GM19043 (cell line): ENCODE results near the gene EIF4E3.

ENCODE experiments used
- ATAC-seq: cut with Tn5 transposase; IDR thresholded peaks from one replicate; pipeline ENCODE4 v1.9.1; 2021; ENCODE audit warnings: low read depth; ENCODE audit not compliant: unreplicated experiment

EIF4E3 gene

DNA sequence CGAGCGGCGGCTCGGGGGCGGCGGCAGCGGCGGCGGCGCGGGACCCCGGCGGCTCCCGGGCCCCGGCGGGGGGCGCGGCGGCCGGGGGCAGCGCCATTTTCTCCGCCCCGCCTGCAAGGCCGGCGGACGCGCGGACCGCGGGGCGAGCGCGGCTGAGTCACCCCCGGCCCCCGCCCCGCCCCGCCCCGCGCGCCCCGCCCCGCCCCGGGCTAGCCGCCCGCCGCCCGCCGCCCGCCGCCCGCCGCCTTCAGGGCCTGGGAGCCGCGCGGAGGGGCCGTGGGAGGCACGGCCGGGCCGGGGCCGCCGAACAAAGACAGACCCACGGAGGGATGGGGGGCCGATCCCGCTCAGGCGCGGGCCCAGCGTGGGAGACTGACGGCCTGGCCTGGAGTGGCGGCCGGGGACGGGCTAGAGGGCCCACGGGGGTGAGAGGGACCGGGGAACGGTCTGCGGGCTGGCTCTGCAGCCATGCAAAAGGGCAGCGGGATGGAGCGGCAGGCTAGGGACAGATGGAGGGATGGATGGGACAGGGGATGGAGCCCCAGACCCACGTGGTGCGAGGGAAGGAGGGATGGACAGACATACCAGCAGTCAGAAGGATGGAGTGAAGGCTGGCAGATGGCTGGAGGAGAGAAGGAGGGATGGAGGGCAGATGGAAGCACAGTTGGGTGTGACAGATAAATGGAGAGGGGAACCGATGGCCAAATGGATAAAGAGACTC is at the start of gene EIF4E3:
EIF4E3 (minus strand) TSS at position 132 of the 721 bp plus-strand sequence; CDS start at position 97, 35 bp downstream.
- peak; percentile 52 for ATAC-seq

DNA sequence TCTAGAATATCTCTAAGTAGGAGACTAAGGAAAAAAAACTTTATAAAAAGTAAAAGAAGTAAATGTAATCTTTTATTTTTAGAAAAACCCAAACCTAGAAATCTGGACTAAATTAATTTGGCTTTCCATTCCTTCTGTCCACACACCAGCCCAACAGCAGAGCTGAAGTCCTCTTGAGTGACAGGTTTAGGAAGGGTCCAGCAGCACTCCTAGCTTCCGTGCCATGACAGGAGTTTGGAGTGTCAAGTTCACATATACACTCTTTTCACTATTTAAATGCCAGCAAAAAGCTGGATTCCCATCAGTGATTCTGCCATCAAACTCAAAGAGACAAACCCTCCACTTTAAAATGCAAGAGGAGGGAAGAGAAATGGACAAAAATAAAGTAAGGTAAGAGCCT is 46.7 kb upstream of the EIF4E3 start:
- ATAC-seq, result no peak

- no peak for ATAC-seq
Measured at GRCh38 chr3:71771126-71771525, 45.9 kb upstream of the EIF4E3 start.

DNA sequence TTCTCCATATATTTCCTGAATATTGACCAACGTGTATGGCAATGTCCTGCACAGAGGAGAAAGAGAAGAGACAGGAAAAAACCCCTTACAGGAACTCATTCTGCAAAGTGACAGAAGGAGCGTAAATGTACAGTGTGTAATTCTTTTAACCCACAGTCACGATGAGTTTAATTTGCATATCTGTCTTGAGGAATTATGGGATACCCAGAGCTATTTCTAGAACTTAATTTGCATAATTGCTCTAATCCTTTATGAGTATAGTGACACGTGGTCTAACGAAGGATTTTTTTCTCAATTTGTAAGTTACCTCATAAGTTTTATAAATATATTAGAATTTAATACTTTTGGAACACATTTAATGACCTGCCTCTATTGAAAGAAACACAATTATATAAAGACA is 38.2 kb upstream of the EIF4E3 start:
- no peak for ATAC-seq

- ATAC-seq, result no peak
Measured at GRCh38 chr3:71760140-71760539, 34.9 kb upstream of the EIF4E3 start.

DNA sequence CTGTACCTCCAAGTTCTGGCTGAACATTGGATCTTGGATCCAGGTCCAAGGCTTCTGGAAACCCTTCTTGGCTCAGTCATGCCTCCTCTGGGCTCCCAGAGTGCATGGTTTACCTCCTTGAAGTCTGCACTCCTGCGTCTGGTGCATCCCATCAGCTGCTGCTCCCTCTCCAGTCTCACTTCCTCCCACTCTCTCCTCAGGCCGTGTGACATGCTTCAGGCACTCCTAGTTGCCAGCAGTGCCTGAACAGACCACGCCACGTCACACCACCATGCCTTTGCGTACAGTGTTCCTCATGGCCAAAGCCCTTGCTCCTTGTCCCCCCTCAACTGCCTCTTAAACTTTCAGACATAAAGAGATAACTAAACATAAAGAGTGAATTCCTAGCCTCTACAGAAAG is 34.2 kb upstream of the EIF4E3 start:
- ATAC-seq, result no peak

DNA sequence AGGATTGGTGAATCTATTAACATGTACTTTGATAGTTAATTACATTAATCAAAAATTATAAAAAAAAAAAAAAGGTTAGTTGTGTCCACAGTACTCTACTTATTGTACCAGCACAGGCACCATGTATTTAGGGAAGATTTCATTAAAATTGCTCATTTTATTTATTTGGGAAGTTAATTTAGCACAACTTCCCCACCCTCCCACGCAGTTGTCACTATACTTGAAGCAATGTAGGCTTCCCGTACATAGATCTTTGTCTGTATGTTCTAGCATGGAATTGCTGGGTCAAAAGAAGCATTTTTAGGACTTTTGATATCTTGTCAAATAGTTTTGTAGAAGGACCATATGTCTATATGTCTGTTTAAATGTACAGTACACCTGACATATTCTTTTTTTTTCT is 32.9 kb upstream of the EIF4E3 start:
- no peak for ATAC-seq

- no peak for ATAC-seq
Measured at GRCh38 chr3:71754610-71755253, 29.5 kb upstream of the EIF4E3 start.

DNA sequence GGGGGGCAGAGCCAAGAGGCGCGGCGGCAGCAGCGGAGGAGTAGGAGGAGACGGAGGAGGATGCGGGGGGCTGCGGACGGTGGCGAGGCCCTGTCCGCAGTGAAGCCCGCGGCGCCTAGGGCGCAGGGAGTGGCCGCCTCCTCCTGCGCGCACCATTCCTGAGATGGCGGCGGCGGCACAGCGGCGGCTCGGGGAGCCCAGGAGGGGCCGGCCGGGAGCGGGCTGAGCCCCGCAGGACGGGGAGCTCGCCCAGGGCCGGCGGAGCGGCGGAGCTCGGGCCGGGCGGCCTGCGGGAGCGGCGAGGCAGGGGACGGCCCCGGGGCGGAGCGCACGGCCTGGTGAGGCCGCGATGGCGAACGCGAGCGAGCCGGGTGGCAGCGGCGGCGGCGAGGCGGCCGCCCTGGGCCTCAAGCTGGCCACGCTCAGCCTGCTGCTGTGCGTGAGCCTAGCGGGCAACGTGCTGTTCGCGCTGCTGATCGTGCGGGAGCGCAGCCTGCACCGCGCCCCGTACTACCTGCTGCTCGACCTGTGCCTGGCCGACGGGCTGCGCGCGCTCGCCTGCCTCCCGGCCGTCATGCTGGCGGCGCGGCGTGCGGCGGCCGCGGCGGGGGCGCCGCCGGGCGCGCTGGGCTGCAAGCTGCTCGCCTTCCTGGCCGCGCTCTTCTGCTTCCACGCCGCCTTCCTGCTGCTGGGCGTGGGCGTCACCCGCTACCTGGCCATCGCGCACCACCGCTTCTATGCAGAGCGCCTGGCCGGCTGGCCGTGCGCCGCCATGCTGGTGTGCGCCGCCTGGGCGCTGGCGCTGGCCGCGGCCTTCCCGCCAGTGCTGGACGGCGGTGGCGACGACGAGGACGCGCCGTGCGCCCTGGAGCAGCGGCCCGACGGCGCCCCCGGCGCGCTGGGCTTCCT is 28.8 kb upstream of the EIF4E3 start, which contains the start of gene GPR27:
GPR27 (plus strand) TSS at position 155 of the 909 bp plus-strand sequence; CDS start at position 350, 195 bp downstream.
- no peak for ATAC-seq

- no peak for ATAC-seq
Measured at GRCh38 chr3:71752831-71753700, 27.9 kb upstream of the EIF4E3 start.

DNA sequence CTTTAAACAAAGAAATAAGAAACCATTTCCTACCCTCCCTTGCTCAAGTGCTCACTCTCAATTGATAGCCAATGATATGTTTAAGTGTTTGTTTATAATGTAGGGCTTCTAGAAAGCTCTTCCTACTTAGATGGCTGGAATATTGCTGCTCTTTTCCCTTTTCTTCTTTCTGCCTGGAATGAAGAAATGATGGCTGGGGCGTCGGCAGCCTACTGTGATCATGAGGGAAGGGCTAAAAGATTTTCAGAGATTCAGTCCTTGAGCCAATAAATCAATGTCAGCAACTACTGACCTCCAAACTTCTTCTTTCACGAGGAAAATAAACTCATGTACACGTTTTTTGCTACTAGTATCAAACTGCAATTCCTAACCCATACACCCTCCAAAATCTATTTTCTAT is 26.4 kb upstream of the EIF4E3 start:
- ATAC-seq, result no peak

DNA sequence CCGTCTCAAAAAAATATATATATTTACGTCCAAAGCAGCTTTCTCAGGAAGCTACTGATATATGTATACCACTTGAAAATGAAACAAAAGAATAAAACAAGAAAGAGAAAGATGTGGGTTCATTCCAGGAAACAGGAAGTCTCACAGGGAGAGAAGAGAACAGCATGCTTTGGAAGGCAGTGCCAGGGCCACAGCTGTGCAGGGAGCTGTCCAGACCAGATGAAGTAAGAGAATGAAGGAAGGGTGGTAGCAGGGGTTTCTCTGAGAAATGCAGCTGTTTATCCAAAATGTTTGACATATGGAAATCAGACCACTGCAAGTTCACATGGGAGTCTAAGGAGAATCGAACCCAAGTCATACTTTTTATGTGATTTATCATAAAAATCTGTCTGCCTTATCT is 19.5 kb upstream of the EIF4E3 start:
- ATAC-seq, result no peak

- ATAC-seq, result no peak
Measured at GRCh38 chr3:71742621-71743020, 17.4 kb upstream of the EIF4E3 start.

GRCh38 chr3:71734881-71735280 is 9.7 kb upstream of the EIF4E3 start:
- ATAC-seq, result no peak

DNA sequence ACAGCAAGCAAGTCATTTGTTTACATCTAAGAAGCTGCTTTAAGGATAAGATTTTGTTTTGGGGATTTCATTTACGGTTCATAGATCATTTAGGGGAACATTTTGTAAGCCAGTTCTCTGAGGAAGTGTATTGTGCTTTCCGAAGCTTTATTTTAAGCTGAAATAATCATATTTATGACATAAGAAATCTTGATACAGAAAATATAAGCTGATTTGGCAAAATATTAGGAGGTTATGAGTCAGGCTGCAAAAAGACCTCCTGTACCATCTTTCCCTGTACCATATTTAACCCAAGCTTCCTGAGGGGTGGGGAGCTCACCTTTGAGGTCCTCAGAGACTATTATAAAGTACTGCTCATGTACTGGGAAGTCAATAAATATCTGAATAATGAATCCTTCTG is 8.1 kb upstream of the EIF4E3 start:
- ATAC-seq, result no peak

DNA sequence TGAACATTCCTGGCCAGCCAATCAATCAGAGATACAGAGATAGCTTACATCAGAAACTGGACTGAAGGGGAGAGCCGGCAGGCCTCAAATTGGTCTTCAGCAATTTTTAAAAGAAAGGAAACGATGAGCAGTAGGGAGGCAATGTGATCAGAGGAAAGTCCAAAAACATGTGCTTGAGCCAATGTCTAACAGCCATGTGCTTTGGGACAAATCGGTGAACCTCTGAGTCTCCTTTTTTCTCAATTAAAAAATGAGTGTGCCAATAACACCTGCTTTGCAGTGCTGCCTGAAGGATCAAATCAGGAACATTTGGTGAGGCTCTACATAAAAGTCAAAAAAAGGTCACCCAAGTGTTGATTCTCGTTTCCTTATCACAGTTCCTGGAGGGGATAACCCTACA is 7.4 kb upstream of the EIF4E3 start:
- no peak for ATAC-seq

DNA sequence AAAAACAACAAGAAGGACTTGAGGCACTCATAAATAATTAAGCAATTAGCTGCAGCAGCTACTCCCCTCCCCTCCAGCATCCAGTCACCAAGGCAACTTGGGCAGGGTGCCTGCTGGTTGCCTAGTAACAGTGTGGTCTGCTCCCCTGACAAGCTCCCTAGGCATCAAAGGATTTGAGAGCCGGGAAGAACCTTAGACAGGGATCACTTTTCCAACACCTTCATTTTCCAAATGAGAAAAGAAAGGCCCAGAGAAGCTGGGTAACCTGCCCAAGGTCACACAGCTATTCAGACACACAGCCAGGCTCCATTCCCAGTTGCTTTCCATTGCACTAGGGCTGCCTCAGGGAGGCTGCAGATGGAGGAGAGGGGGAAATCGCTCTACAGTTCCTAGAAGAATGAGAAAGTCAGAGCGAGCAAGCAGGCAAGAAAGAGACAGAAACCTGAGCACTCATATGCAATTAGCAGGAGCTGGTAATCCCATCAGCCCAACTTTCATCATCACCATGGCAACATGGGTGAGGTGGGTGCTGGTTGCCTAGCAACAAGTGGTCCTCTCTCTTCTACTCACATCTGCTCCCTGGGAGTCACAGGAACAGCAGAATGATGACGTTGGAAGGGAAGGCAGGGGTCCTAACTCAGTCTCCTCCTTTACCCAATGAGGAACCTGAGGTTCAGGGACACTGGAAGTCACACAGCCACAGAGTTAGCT is 3.6 kb upstream of the EIF4E3 start:
- ATAC-seq, result no peak

DNA sequence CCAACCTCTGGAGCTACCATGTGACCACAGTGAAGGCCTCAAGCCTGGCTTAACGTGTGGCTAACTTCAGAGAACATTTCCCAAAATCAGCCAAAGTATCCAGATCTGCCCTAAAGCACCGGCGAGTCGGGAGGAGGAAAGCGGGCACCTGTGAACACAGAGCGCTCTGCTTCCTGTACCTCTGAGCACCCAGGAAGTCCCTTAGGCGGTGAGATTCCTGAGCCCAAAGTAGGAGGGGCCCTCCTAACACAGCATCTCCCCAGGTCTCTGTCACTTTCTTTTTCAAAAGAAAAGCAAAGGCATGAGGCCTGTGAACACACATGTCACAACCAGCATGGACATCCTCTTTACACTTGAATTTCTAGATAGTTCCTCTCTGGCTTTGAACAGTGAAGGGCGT is 944 bp upstream of the EIF4E3 start:
- no peak for ATAC-seq

DNA sequence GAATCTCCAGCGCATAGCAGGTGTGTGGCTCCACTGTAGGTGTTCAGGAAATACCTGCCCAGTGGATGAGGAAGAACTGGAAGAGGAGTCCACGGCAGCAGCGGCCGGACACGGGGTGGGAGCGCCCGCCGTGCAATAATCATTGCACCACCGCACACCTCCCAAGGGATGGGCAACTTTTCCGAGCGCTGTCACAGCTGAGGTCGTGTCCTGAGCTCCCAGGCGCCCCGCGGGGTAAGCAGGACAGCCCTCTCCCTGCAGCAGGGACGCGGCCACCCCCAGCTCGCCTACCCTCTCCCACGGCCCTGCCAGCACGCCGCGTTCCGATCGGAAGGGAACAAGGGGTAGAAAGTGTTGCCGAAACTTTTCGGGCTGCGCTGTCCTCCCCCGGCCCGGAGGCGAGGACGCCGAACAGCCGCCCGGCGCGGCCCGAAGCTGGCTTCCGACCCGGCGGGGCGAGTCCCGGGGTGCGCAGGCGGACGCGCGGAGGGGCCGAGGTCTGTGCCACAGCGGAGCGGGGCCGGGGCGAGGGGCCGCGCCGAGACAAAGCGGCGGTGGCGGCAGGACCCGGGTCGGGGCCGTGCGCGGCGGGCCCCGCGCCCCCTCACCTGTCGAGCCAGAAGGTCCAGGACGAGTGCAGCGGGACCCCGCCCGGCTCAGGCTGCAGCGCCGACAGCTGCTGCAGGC is 475 bp downstream of the EIF4E3 start:
- peak; percentile 30 for ATAC-seq
